Trophoblast cell (in vitro differentiated cells and primary cell): ENCODE data around the gene CDKAL1.
A peak's percentile ranks its signal among the peaks of the same experiment; 100 is the strongest.

ENCODE experiments used
- DNase-seq, 2 donors: peaks; one replicate each; pipeline ENCODE4 v3.0.0-alpha.2; 2016
- H2AFZ ChIP-seq: 2 replicates; pipeline ENCODE4 v1.6.1; 2013; ENCODE audit warnings: low read length, moderate library complexity, mild to moderate bottlenecking; ENCODE audit not compliant: insufficient read depth, poor library complexity
- H2AK5ac ChIP-seq: 2 replicates; pipeline ENCODE4 v1.6.1; 2013; ENCODE audit warnings: mild to moderate bottlenecking, low read length
- H2BK120ac ChIP-seq: 2 replicates; pipeline ENCODE4 v1.6.1; 2013; ENCODE audit warnings: low read length, mild to moderate bottlenecking, moderate library complexity; ENCODE audit not compliant: insufficient read depth, poor library complexity
- H2BK12ac ChIP-seq: 2 replicates; pipeline ENCODE4 v1.6.1; 2013; ENCODE audit warnings: mild to moderate bottlenecking, low read length, moderate library complexity
- H2BK5ac ChIP-seq: 2 replicates; pipeline ENCODE4 v1.6.1; 2013; ENCODE audit warnings: low read length, low read depth, moderate library complexity, mild to moderate bottlenecking; ENCODE audit not compliant: poor library complexity
- H3K14ac ChIP-seq: 2 replicates; pipeline ENCODE4 v1.6.1; 2013; ENCODE audit warnings: mild to moderate bottlenecking, low read length
- H3K18ac ChIP-seq: 2 replicates; pipeline ENCODE4 v1.6.1; 2013; ENCODE audit warnings: mild to moderate bottlenecking, low read length
- H3K23ac ChIP-seq: 2 replicates; pipeline ENCODE4 v1.6.1; 2013; ENCODE audit warnings: low read length
- H3K27ac ChIP-seq: 2 replicates; pipeline ENCODE4 v1.5.1; 2013; ENCODE audit warnings: low read depth, mild to moderate bottlenecking, inconsistent platforms, low read length, moderate library complexity
- H3K27me3 ChIP-seq: 2 replicates; pipeline ENCODE4 v1.6.1; 2013; ENCODE audit warnings: inconsistent platforms, mild to moderate bottlenecking, low read length, moderate library complexity; ENCODE audit not compliant: insufficient read depth
- H3K36me3 ChIP-seq, 2 experiments: 1 replicate in 1 of 2; 2 replicates in 1 of 2; pipeline ENCODE4 v1.6.1; 2013; ENCODE audit warnings: low read length in 2 of 2, mild to moderate bottlenecking in 2 of 2, moderate library complexity in 1 of 2; ENCODE audit not compliant: insufficient read depth in 2 of 2, control insufficient read depth in 1 of 2
- H3K4ac ChIP-seq: 2 replicates; pipeline ENCODE4 v1.6.1; 2013; ENCODE audit warnings: low read depth, mild to moderate bottlenecking, low read length, moderate library complexity
- H3K4me1 ChIP-seq, 2 experiments: 1 replicate in 1 of 2; 2 replicates in 1 of 2; pipeline ENCODE4 v1.6.1; 2013; ENCODE audit warnings: low read length in 2 of 2, mild to moderate bottlenecking in 2 of 2, moderate library complexity in 1 of 2; ENCODE audit not compliant: insufficient read depth in 2 of 2, control insufficient read depth in 1 of 2
- H3K4me2 ChIP-seq: 2 replicates; pipeline ENCODE4 v1.6.1; 2013; ENCODE audit warnings: inconsistent platforms, mild to moderate bottlenecking, low read length, moderate library complexity
- H3K4me3 ChIP-seq: 2 replicates; pipeline ENCODE4 v1.5.1; 2013; ENCODE audit warnings: mild to moderate bottlenecking, low read depth, low read length, inconsistent platforms
- H3K79me1 ChIP-seq: one replicate; pipeline ENCODE4 v1.6.1; 2013; ENCODE audit warnings: low read length
- H3K79me2 ChIP-seq: 2 replicates; pipeline ENCODE4 v1.6.1; 2013; ENCODE audit warnings: low read length, mild to moderate bottlenecking; ENCODE audit not compliant: control insufficient read depth, insufficient read depth, poor library complexity
- H3K9ac ChIP-seq: 2 replicates; pipeline ENCODE4 v1.6.1; 2013; ENCODE audit warnings: mild to moderate bottlenecking, low read length
- H3K9me3 ChIP-seq: 2 replicates; pipeline ENCODE4 v1.6.1; 2013; ENCODE audit warnings: low read depth, mild to moderate bottlenecking, control low read depth, inconsistent platforms, low read length; ENCODE audit not compliant: insufficient read depth
- H4K12ac ChIP-seq: 2 replicates; pipeline ENCODE4 v1.6.1; 2013; ENCODE audit warnings: low read depth, mild to moderate bottlenecking, low read length, moderate library complexity
- H4K8ac ChIP-seq: 2 replicates; pipeline ENCODE4 v1.6.1; 2013; ENCODE audit warnings: low read depth, mild to moderate bottlenecking, low read length, moderate library complexity
- H4K91ac ChIP-seq: one replicate; pipeline ENCODE4 v1.6.1; 2013; ENCODE audit warnings: low read depth, mild to moderate bottlenecking, low read length, moderate library complexity
- WGBS: extraction: QIAGEN DNeasy Blood & Tissue Kit; methylation state at CpG from one replicate; pipeline ENCODE4 v1.1.7; 2013; ENCODE audit warnings: missing lambda C conversion rate; ENCODE audit not compliant: insufficient read length, insufficient coverage; ENCODE audit errors: extremely low coverage; 5-methylcytosine and 5-hydroxymethylcytosine counted together

Gene CDKAL1

GRCh38 chr6:20851795-20852194 lies 317.5 kb downstream of the CDKAL1 start:
- H4K12ac ChIP-seq, result no peak overlapping the region
- H3K4me2 ChIP-seq, result no peak overlapping the region
- no peak overlapping the region for H2BK12ac ChIP-seq
- H3K36me3 ChIP-seq, result no peaks in the 10 kb centered on the region
- no peaks in the 10 kb centered on the region for H3K79me1 ChIP-seq
- DNase-seq, result no peak
- H4K91ac ChIP-seq, result no peak overlapping the region
- no peak overlapping the region for H3K18ac ChIP-seq
- H3K27ac ChIP-seq, result no peak overlapping the region
- no peak overlapping the region for H3K14ac ChIP-seq
- no CpG with 5 or more reads among the region's 1 CpG for WGBS
- no peaks in the 10 kb centered on the region for H3K27me3 ChIP-seq
- H3K79me2 ChIP-seq, result no peaks in the 10 kb centered on the region
- H2AFZ ChIP-seq, result no peak overlapping the region
- H3K4me1 ChIP-seq, result no peaks in the 10 kb centered on the region
- no peak overlapping the region for H2BK5ac ChIP-seq
- H2BK120ac ChIP-seq, result no peak overlapping the region
- H3K9ac ChIP-seq, result no peak overlapping the region
- no peak overlapping the region for H3K4me3 ChIP-seq
- no peak overlapping the region for H3K4ac ChIP-seq
- H4K8ac ChIP-seq, result no peak overlapping the region
- no peak overlapping the region for H2AK5ac ChIP-seq
- no peak overlapping the region for H3K23ac ChIP-seq
- no peaks in the 10 kb centered on the region for H3K9me3 ChIP-seq

DNA sequence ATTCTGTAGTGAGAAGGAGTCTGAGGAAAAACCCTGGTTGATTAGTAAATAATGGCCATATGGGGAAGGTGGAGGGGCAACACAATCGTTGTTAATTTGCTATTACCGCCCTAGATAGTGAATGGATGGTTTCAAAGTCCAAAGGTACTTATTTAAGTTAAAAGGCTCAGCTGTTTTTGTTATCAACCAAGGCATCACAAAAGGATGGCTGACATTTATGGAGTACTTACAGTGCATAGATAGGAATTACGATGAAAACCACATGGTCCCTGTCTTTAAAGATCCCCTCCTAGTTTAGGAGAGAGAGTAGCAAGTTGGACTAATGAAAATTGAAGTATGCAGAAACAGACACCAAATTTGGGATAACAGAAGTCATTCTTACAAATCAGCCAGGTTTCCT lies 319.6 kb downstream of the CDKAL1 start:
- H4K8ac ChIP-seq, result no peak overlapping the region
- DNase-seq, result peak in 1 of 2 donors; percentile 17
- no peak overlapping the region for H2AK5ac ChIP-seq
- no peak overlapping the region for H3K4ac ChIP-seq
- WGBS, result no CpG with 5 or more reads among the region's 3 CpGs
- H3K9ac ChIP-seq, result no peak overlapping the region
- no peak overlapping the region for H3K14ac ChIP-seq
- H2BK12ac ChIP-seq, result no peak overlapping the region
- H2BK5ac ChIP-seq, result no peak overlapping the region
- H3K36me3 ChIP-seq, result no peaks in the 10 kb centered on the region
- no peaks in the 10 kb centered on the region for H3K79me1 ChIP-seq
- H3K79me2 ChIP-seq, result no peaks in the 10 kb centered on the region
- no peaks in the 10 kb centered on the region for H3K9me3 ChIP-seq
- no peak overlapping the region for H2AFZ ChIP-seq
- H4K91ac ChIP-seq, result no peak overlapping the region
- no peaks in the 10 kb centered on the region for H3K27me3 ChIP-seq
- H3K4me3 ChIP-seq, result no peak overlapping the region
- H3K23ac ChIP-seq, result no peak overlapping the region
- H3K4me2 ChIP-seq, result no peak overlapping the region
- H3K4me1 ChIP-seq, result no peaks in the 10 kb centered on the region
- H2BK120ac ChIP-seq, result no peak overlapping the region
- no peak overlapping the region for H3K27ac ChIP-seq
- no peak overlapping the region for H4K12ac ChIP-seq
- H3K18ac ChIP-seq, result no peak overlapping the region

GRCh38 chr6:20856681-20857288 lies 322.5 kb downstream of the CDKAL1 start:
- Histone ChIP-seq H3K14ac (no peak overlapping the region), H2BK5ac (no peak overlapping the region), H4K12ac (no peak overlapping the region), H3K9ac (no peak overlapping the region), H3K79me1 (no peaks in the 10 kb centered on the region), H3K4me2 (no peak overlapping the region), H3K23ac (no peak overlapping the region), H2BK120ac (no peak overlapping the region), H3K9me3 (no peaks in the 10 kb centered on the region), H3K4me1 (no peaks in the 10 kb centered on the region), H3K36me3 (no peaks in the 10 kb centered on the region), H3K27ac (no peak overlapping the region), H4K8ac (no peak overlapping the region), H3K4me3 (no peak overlapping the region), H2BK12ac (no peak overlapping the region), H3K4ac (no peak overlapping the region), H2AFZ (no peak overlapping the region), H3K18ac (no peak overlapping the region), H3K27me3 (no peaks in the 10 kb centered on the region), H4K91ac (no peak overlapping the region), H3K79me2 (no peaks in the 10 kb centered on the region), H2AK5ac (no peak overlapping the region)
- no peak for DNase-seq
- no CpG with 5 or more reads among the region's 7 CpGs for WGBS

DNA sequence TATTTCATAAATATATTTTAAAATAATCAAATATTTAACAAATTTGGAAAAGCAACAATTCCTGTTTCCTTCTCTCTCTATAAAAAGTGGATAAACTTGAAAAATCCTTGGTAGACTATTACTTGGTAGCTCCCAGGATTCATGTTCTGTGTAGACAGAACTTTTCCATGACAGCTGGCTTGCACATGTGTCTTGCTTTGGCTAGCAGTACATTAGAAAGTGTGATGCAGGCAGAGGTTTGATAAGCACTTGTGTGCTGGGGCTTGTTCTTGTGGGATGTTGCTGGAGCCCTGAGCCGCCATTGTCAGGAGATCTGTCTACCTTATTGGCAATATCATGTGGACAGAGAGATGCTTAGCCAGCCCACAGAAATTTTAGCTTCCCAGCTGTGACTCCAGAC lies 327.2 kb downstream of the CDKAL1 start:
- Histone ChIP-seq H2BK12ac (no peak overlapping the region), H2AFZ (no peak overlapping the region), H3K79me1 (no peaks in the 10 kb centered on the region), H3K9ac (no peak overlapping the region), H4K8ac (no peak overlapping the region), H3K23ac (no peak overlapping the region), H3K4me2 (no peak overlapping the region), H2BK120ac (no peak overlapping the region), H2AK5ac (no peak overlapping the region), H4K91ac (no peak overlapping the region), H3K36me3 (no peaks in the 10 kb centered on the region), H3K27ac (no peak overlapping the region), H4K12ac (no peak overlapping the region), H3K4me3 (no peak overlapping the region), H3K9me3 (no peaks in the 10 kb centered on the region), H3K4me1 (no peaks in the 10 kb centered on the region), H3K4ac (no peak overlapping the region), H3K14ac (no peak overlapping the region), H3K79me2 (no peaks in the 10 kb centered on the region), H3K27me3 (no peaks in the 10 kb centered on the region), H2BK5ac (no peak overlapping the region), H3K18ac (no peak overlapping the region)
- DNase-seq, result no peak
- no CpG with 5 or more reads among the region's 1 CpG for WGBS
